Psoas muscle (tissue), 8 donors: ENCODE data around the gene COL1A1. TPM values are rescaled to one million over a fixed set of nuclear protein-coding genes. Genes with fewer than 3 reads are reported as not detected.

ENCODE experiments used
- ATAC-seq, 4 donors: fragments of 200-7000 bp; cut with Tn5 transposase; one replicate each; pipeline ENCODE4 v1.9.1; 2020; ENCODE audit warnings: moderate library complexity in 3 of 4, mild to moderate bottlenecking in 2 of 4
- DNase-seq, 2 donors: peaks; one replicate each; pipeline ENCODE4 v3.0.0-alpha.2; 2020
- H3K27ac ChIP-seq: fragments of 200-600 bp; one replicate; pipeline ENCODE4 v1.8.0; 2022
- H3K27me3 ChIP-seq, 3 donors: fragments of 200-600 bp in 1 of 3; one replicate each; pipeline versions ENCODE4 v1.6.1 to v1.8.0; 2013 to 2022; ENCODE audit warnings: low read length in 2 of 3, mild to moderate bottlenecking in 2 of 3, moderate library complexity in 1 of 3; ENCODE audit not compliant: insufficient read depth in 3 of 3
- H3K36me3 ChIP-seq, 2 donors: fragments of 200-600 bp in 1 of 2; one replicate each; pipeline versions ENCODE4 v1.6.1 to v1.8.0; 2013 to 2022; ENCODE audit warnings: low read depth in 1 of 2, mild to moderate bottlenecking in 1 of 2, moderate library complexity in 1 of 2; ENCODE audit not compliant: insufficient read depth in 1 of 2
- H3K4me1 ChIP-seq: fragments of 200-600 bp; one replicate; pipeline ENCODE4 v1.8.0; 2022
- H3K4me3 ChIP-seq: fragments of 200-600 bp; one replicate; pipeline ENCODE4 v1.8.0; 2022; ENCODE audit warnings: mild to moderate bottlenecking
- H3K9me3 ChIP-seq: fragments of 200-600 bp; one replicate; pipeline ENCODE4 v1.8.0; 2022
- WGBS, 3 donors: extraction: QIAGEN DNeasy Blood & Tissue Kit; methylation state at CpG; one replicate each; pipeline versions ENCODE4 v1.1.6 to v1.1.7; 2013; 5-methylcytosine and 5-hydroxymethylcytosine counted together
- intact Hi-C, 2 donors: fragments of 100-400 bp; cut with DNase I; formaldehyde crosslinking; loops; one replicate each; pipeline versions ENCODE4 v1.11.0 to v1.14.2; 2022
- polyA plus RNA-seq, 3 donors: library from polyadenylated mRNA; stranded (reverse); fragments of 200-250 nt; gene quantifications; one replicate each; pipeline ENCODE4 v1.2.3, GENCODE V29; 2013
- total RNA-seq, 4 donors: library from RNA; stranded (reverse); fragmentation: NEBNext Ultra II Directional in 2 of 4; extraction: Animal tissue kit (Norgen Biotek cat#: 25700) in 2 of 4; gene quantifications; one replicate each; pipeline versions ENCODE4 v1.2.1 to v1.2.4, GENCODE V29; 2021 to 2023
- TF ChIP-seq, protein P1 (sequence below): fragments of 200-600 bp; IDR thresholded peaks from one replicate; pipeline ENCODE4 v1.8.0; 2022; ENCODE audit warnings: antibody characterized with exemption
- donor health status: healthy with polysubstance abuse.
- donor health status: DM: no; HTN: no; CAD: no; lungs with moderate emphysema.
- donor health status: Bipolar disorder and iron deficiency.
- donor health status: healthy.
- donor health status: DM: yes; HTN: yes; CAD: no.
- donor health status: DM: no; HTN: no; CAD: no.
- donor health status: DM: no; HTN: no; CAD: no.
- donor health status: DM: yes; HTN: yes; CAD: no.

COL1A1 gene
- total and polyA plus RNA-seq, 7 donors = 2.3 to 46.6 (median 10.2) TPM

DNA sequence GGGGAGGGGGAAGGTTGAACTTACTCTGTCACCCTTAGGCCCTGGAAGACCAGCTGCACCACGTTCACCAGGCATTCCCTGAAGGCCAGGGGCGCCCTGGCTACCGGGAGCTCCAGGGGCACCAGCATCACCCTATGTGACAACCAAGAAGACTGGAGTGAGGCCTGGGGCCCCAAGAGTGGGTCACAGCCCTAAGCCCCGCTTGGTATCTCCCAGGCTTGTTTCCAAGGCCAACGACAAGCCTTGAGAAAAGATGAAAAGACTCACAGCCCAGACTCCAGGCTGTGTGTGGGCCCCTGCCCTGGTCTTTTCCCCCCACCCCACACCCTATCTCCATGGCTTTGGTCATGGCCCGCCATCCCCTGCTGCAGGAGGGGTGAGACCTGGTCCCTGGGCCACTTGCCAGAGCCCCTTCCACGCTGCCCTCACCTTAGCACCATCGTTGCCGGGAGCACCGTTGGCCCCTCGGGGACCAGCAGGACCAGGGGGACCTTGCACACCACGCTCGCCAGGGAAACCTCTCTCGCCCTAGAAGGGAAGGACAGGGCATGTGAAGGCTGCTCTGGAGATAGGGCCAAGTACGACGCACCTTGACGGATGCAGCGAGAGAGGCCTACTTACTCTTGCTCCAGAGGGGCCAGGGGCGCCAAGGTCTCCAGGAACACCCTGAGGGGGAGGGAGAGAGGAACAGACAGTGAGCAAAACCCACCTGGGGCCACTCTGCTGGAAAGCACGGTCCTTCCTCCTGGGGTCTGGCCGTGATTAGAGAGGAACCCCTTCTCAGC, 9.9 kb downstream of the COL1A1 start:
- intact Hi-C loops = no loop called here
- no peak for ATAC-seq
- DNase-seq = no peak
- H3K4me3 ChIP-seq = no peak overlapping the region
- H3K27ac ChIP-seq = no peak overlapping the region
- no peaks in the 10 kb centered on the region for H3K27me3 ChIP-seq
- TF ChIP-seq, protein P1, sequence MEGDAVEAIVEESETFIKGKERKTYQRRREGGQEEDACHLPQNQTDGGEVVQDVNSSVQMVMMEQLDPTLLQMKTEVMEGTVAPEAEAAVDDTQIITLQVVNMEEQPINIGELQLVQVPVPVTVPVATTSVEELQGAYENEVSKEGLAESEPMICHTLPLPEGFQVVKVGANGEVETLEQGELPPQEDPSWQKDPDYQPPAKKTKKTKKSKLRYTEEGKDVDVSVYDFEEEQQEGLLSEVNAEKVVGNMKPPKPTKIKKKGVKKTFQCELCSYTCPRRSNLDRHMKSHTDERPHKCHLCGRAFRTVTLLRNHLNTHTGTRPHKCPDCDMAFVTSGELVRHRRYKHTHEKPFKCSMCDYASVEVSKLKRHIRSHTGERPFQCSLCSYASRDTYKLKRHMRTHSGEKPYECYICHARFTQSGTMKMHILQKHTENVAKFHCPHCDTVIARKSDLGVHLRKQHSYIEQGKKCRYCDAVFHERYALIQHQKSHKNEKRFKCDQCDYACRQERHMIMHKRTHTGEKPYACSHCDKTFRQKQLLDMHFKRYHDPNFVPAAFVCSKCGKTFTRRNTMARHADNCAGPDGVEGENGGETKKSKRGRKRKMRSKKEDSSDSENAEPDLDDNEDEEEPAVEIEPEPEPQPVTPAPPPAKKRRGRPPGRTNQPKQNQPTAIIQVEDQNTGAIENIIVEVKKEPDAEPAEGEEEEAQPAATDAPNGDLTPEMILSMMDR = no peak
- H3K36me3 ChIP-seq = peaks cover 0 to 9% of the 10 kb centered on the region in 2 donors
- WGBS, 3 donors = 72 to 78% (median 75%) methylated on average over 21 of the region's 21 CpGs
- no peaks in the 10 kb centered on the region for H3K9me3 ChIP-seq
- no peaks in the 10 kb centered on the region for H3K4me1 ChIP-seq

DNA sequence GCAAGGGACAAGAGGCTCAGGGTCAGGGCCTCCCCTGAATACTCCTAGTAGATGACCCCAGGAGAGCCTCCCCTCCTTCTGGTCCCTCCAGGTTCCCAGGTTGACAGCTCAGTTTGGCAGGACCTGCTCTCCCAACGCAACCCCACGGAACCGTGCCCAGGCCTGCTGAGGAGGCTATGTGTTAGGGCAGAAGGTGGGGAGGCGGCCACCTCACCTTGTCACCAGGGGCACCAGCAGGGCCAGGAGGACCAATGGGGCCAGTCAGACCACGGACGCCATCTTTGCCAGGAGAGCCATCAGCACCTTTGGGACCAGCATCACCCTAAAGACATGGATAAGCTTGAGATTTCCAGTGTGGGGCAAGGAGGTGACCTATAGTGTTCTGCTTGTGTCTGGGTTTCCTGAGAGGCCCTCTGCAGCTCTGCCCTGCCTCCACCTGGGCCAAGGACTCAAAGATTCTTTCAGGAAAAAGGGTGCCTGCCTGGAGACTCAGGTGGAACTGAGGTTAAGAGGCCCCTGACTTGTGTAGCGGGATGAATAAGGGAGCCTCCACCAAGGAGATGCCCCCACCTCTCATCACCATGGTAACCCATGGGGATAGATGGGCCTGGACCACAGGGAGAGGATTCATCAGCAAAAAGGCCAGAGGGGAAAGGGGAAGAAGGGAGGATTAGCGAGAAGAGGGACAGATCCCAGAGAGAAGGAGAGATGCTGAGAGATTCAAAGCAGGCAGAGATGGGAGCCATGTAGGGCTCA, 10.7 kb downstream of the COL1A1 start:
- no peak for DNase-seq

DNA sequence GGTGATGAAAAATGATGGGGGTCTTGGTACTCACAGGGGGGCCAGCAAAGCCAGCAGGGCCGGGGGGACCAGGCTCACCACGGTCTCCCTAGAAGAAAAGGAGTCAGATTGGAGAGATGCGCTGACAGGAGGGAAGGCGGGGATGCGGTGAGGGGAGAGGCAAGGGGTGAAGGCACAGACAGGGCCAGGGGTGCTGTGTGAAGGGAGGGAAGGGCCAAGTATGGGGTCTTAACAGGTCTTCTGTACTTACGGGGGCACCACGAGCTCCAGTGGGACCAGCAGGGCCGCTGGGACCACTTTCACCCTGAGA, 11.2 kb downstream of the COL1A1 start:
- no peak overlapping the region for H3K27ac ChIP-seq
- no peak for ATAC-seq
- H3K36me3 ChIP-seq = peaks cover 0 to 9% of the 10 kb centered on the region in 2 donors
- H3K4me1 ChIP-seq = no peaks in the 10 kb centered on the region
- no peaks in the 10 kb centered on the region for H3K27me3 ChIP-seq
- no peaks in the 10 kb centered on the region for H3K9me3 ChIP-seq
- no peak overlapping the region for H3K4me3 ChIP-seq
- DNase-seq = no peak
- 87 to 89% (median 87%) methylated on average over 8 of the region's 8 CpGs for WGBS, 3 donors
- intact Hi-C loops = no loop called here
- TF ChIP-seq, protein P1 = no peak

More for the DNA sequence above, 10.7 kb downstream of the COL1A1 start:
- WGBS, 3 donors = 90 to 92% (median 91%) methylated on average over 8 of the region's 8 CpGs
- Histone ChIP-seq H3K4me3 (no peak overlapping the region), H3K9me3 (no peaks in the 10 kb centered on the region), H3K36me3 (peaks cover 0 to 9% of the 10 kb centered on the region in 2 donors), H3K27ac (no peak overlapping the region), H3K4me1 (no peaks in the 10 kb centered on the region), H3K27me3 (no peaks in the 10 kb centered on the region)
- intact Hi-C loops = no loop called here
- TF ChIP-seq, protein P1 = no peak
- ATAC-seq = no peak

GRCh38 chr17:50189550-50190292, 11.7 kb downstream of the COL1A1 start:
- Histone ChIP-seq H3K4me3 (no peak overlapping the region), H3K4me1 (no peaks in the 10 kb centered on the region), H3K9me3 (no peaks in the 10 kb centered on the region), H3K27ac (no peak overlapping the region), H3K36me3 (peaks cover 0 to 4% of the 10 kb centered on the region in 2 donors), H3K27me3 (no peaks in the 10 kb centered on the region)
- WGBS, 3 donors = 82 to 86% (median 85%) methylated on average over 18 to 20 of the region's 20 CpGs
- TF ChIP-seq, protein P1 = no peak
- intact Hi-C loops = no loop called here
- DNase-seq = no peak
- ATAC-seq = no peak
